Adrenal gland (tissue), 19 donors: Measurements from ENCODE around the gene SYNGR2. TPM values are rescaled to one million over a fixed set of nuclear protein-coding genes. Genes with fewer than 3 reads are reported as not detected.
A peak's percentile ranks its signal among the peaks of the same experiment; 100 is the strongest.

Experiments used
- DNase-seq, 7 donors: peaks; one replicate each; pipeline ENCODE4 v3.0.0-alpha.2; 2019 to 2020
- H3K27ac ChIP-seq, 5 donors: fragments of 200-600 bp; sonication (generic) in 4 of 5; 1 replicate in 3 of 5; 2 replicates in 2 of 5; pipeline versions ENCODE4 v1.5.1 to v1.8.0; 2016 to 2020; ENCODE audit warnings: mild to moderate bottlenecking in 1 of 5
- H3K27me3 ChIP-seq: fragments of 200-600 bp; 2 replicates; pipeline ENCODE4 v1.8.0; 2021
- H3K36me3 ChIP-seq, 2 donors: fragments of 200-600 bp; replicated peaks in 1 of 2; 1 replicate in 1 of 2; 2 replicates in 1 of 2; pipeline versions ENCODE4 v1.5.1 to v1.8.0; 2018 to 2022
- H3K4me1 ChIP-seq, 2 donors: fragments of 200-600 bp; replicated peaks in 1 of 2; 1 replicate in 1 of 2; 2 replicates in 1 of 2; pipeline versions ENCODE4 v1.5.1 to v1.8.0; 2018 to 2021
- H3K4me3 ChIP-seq, 4 donors: fragments of 200-600 bp; sonication (generic) in 3 of 4; one replicate each; pipeline ENCODE4 v1.5.1; 2016 to 2018
- H3K9me3 ChIP-seq, 3 donors: fragments of 200-600 bp; sonication (generic) in 1 of 3; replicated peaks in 1 of 3; 1 replicate in 2 of 3; 2 replicates in 1 of 3; pipeline versions ENCODE4 v1.5.1 to v1.8.0; 2016 to 2021
- POLR2A ChIP-seq, 2 donors: fragments of 450-650 bp; IDR thresholded peaks; one replicate each; pipeline ENCODE4 v1.6.1; 2017; ENCODE audit warnings: antibody characterized with exemption in 2 of 2, mild to moderate bottlenecking in 2 of 2, moderate library complexity in 1 of 2
- WGBS, 4 donors: extraction: QIAGEN DNeasy Blood & Tissue Kit in 2 of 4; methylation state at CpG; one replicate each; pipeline versions ENCODE4 v1.1.5 to v1.1.7; 2013 to 2017; 5-methylcytosine and 5-hydroxymethylcytosine counted together
- intact Hi-C, 2 donors: fragments of 100-400 bp; cut with DNase I; formaldehyde crosslinking; loops; one replicate each; pipeline versions ENCODE4 v1.14.1 to v1.15.0; 2022 to 2023
- long read RNA-seq, 10 donors: library from polyadenylated mRNA in 3 of 10; unstranded in 2 of 10; stranded (forward) in 1 of 10; transcript quantifications; one replicate each; pipeline ENCODE4 v2.0.0 and lab custom pipeline, GENCODE V29; 2021 to 2026
- polyA plus RNA-seq, 3 donors: library from polyadenylated mRNA; stranded (reverse); fragments of 200-250 nt in 2 of 3; fragments of 350-450 nt in 1 of 3; fragmentation: Illumina TruSeq in 1 of 3; extraction: RNeasy Lipid Tissue Mini Kit (QIAGEN cat#74804) in 1 of 3; gene quantifications; one replicate each; pipeline ENCODE4 v1.2.3, GENCODE V29; 2013 to 2014
- total RNA-seq, 9 donors: library from RNA; depleted of rRNA in 4 of 9; stranded (reverse); fragments of >200 nt in 4 of 9; fragments of 120-200 nt in 1 of 9; fragmentation: NEBNext Ultra II Directional in 1 of 9; extraction: Animal tissue kit (Norgen Biotek cat#: 25700) in 1 of 9; gene quantifications; one replicate each; pipeline versions ENCODE4 v1.1.0 to v1.2.4, GENCODE V29; 2013 to 2023
- TF ChIP-seq, protein P1 (sequence below), 6 experiments: fragments of 450-650 bp in 4 of 6; fragments of 200-600 bp in 2 of 6; sonication (generic) in 1 of 6; IDR thresholded peaks; 1 replicate in 5 of 6; 2 replicates in 1 of 6; pipeline versions ENCODE4 v1.5.1 to v1.8.0; 2016 to 2021; ENCODE audit warnings: antibody characterized with exemption in 6 of 6, mild to moderate bottlenecking in 2 of 6, moderate library complexity in 1 of 6
- donor health status: healthy with polysubstance abuse.
- donor health status: Bipolar disorder and iron deficiency.
- donor health status: DM: yes; HTN: yes; CAD: no.
- donor health status: DM: no; HTN: no; CAD: no.
- donor health status: DM: no; HTN: no; CAD: no.
- donor health status: DM: yes; HTN: yes; CAD: no.

The SYNGR2 gene, protein sequence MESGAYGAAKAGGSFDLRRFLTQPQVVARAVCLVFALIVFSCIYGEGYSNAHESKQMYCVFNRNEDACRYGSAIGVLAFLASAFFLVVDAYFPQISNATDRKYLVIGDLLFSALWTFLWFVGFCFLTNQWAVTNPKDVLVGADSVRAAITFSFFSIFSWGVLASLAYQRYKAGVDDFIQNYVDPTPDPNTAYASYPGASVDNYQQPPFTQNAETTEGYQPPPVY
- total RNA-seq, result 10 to 100 TPM; 34.4 to 98.1 (median 60.7) TPM
- polyA plus RNA-seq, result 10 to 100 TPM; 32.7 to 85.5 (median 38.9) TPM
- long read RNA-seq, donor 1, transcript SYNGR2-204 (3 exons, 2,125 nt), result minor isoform, 7 of 66 reads
- long read RNA-seq, donor 1, transcript SYNGR2-201 (4 exons, 2,325 nt), result major isoform, 41 of 66 reads
- long read RNA-seq, donor 1, transcript SYNGR2-209 (1 exons, 3,036 nt), result minor isoform, 16 of 66 reads
- long read RNA-seq, donor 1, partial matches to known transcripts, result 0 of 66 reads
- long read RNA-seq, donor 1, other reads (novel, unspliced or antisense), result 0 of 66 reads
- long read RNA-seq, donor 2, transcript SYNGR2-201 (4 exons, 2,325 nt), result major isoform, 43 of 75 reads
- long read RNA-seq, donor 2, transcript SYNGR2-204 (3 exons, 2,125 nt), result minor isoform, 6 of 75 reads
- long read RNA-seq, donor 2, transcript SYNGR2-209 (1 exons, 3,036 nt), result minor isoform, 26 of 75 reads
- long read RNA-seq, donor 2, partial matches to known transcripts, result 0 of 75 reads
- long read RNA-seq, donor 2, other reads (novel, unspliced or antisense), result 0 of 75 reads
- long read RNA-seq, donor 3, transcript SYNGR2-204 (3 exons, 2,125 nt), result minor isoform, 5 of 42 reads
- long read RNA-seq, donor 3, transcript SYNGR2-209 (1 exons, 3,036 nt), result minor isoform, 9 of 42 reads
- long read RNA-seq, donor 3, transcript SYNGR2-201 (4 exons, 2,325 nt), result major isoform, 25 of 42 reads
- long read RNA-seq, donor 3, partial matches to known transcripts, result 0 of 42 reads
- long read RNA-seq, donor 3, other reads (novel, unspliced or antisense), result 0 of 42 reads
- long read RNA-seq, donor 4, transcript SYNGR2-204 (3 exons, 2,125 nt), result minor isoform, 9 of 128 reads
- long read RNA-seq, donor 4, transcript SYNGR2-209 (1 exons, 3,036 nt), result minor isoform, 15 of 128 reads
- long read RNA-seq, donor 4, transcript SYNGR2-201 (4 exons, 2,325 nt), result major isoform, 102 of 128 reads
- long read RNA-seq, donor 4, partial matches to known transcripts, result 1 of 128 reads
- long read RNA-seq, donor 4, other reads (novel, unspliced or antisense), result 1 of 128 reads
- long read RNA-seq, donor 5, transcript SYNGR2-209 (1 exons, 3,036 nt), result minor isoform, 18 of 251 reads
- long read RNA-seq, donor 5, transcript SYNGR2-204 (3 exons, 2,125 nt), result minor isoform, 31 of 251 reads
- long read RNA-seq, donor 5, transcript SYNGR2-201 (4 exons, 2,325 nt), result major isoform, 186 of 251 reads
- long read RNA-seq, donor 5, partial matches to known transcripts, result 9 of 251 reads
- long read RNA-seq, donor 5, other reads (novel, unspliced or antisense), result 4 of 251 reads
- long read RNA-seq, donor 6, transcript SYNGR2-209 (1 exons, 3,036 nt), result minor isoform, 7 of 58 reads
- long read RNA-seq, donor 6, transcript SYNGR2-201 (4 exons, 2,325 nt), result major isoform, 40 of 58 reads
- long read RNA-seq, donor 6, transcript SYNGR2-204 (3 exons, 2,125 nt), result minor isoform, 7 of 58 reads
- long read RNA-seq, donor 6, partial matches to known transcripts, result 1 of 58 reads
- long read RNA-seq, donor 6, other reads (novel, unspliced or antisense), result 2 of 58 reads
- long read RNA-seq, donor 7, transcript SYNGR2-201 (4 exons, 2,325 nt), result major isoform, 14 of 25 reads
- long read RNA-seq, donor 7, transcript SYNGR2-209 (1 exons, 3,036 nt), result minor isoform, 6 of 25 reads
- long read RNA-seq, donor 7, partial matches to known transcripts, result 0 of 25 reads
- long read RNA-seq, donor 7, other reads (novel, unspliced or antisense), result 0 of 25 reads
- long read RNA-seq, donor 8, transcript SYNGR2-204 (3 exons, 2,125 nt), result minor isoform, 17 of 110 reads
- long read RNA-seq, donor 8, transcript SYNGR2-201 (4 exons, 2,325 nt), result major isoform, 69 of 110 reads
- long read RNA-seq, donor 8, transcript SYNGR2-209 (1 exons, 3,036 nt), result minor isoform, 14 of 110 reads
- long read RNA-seq, donor 8, partial matches to known transcripts, result 7 of 110 reads
- long read RNA-seq, donor 8, other reads (novel, unspliced or antisense), result 0 of 110 reads
- long read RNA-seq, donor 9, transcript SYNGR2-209 (1 exons, 3,036 nt), result minor isoform, 7 of 50 reads
- long read RNA-seq, donor 9, transcript SYNGR2-201 (4 exons, 2,325 nt), result major isoform, 36 of 50 reads
- long read RNA-seq, donor 9, partial matches to known transcripts, result 0 of 50 reads
- long read RNA-seq, donor 9, other reads (novel, unspliced or antisense), result 0 of 50 reads
- long read RNA-seq, donor 10, transcript SYNGR2-201 (4 exons, 2,325 nt), result major isoform, 22 of 32 reads
- long read RNA-seq, donor 10, transcript SYNGR2-209 (1 exons, 3,036 nt), result minor isoform, 5 of 32 reads
- long read RNA-seq, donor 10, transcript SYNGR2-204 (3 exons, 2,125 nt), result minor isoform, 5 of 32 reads
- long read RNA-seq, donor 10, partial matches to known transcripts, result 0 of 32 reads
- long read RNA-seq, donor 10, other reads (novel, unspliced or antisense), result 0 of 32 reads

DNA sequence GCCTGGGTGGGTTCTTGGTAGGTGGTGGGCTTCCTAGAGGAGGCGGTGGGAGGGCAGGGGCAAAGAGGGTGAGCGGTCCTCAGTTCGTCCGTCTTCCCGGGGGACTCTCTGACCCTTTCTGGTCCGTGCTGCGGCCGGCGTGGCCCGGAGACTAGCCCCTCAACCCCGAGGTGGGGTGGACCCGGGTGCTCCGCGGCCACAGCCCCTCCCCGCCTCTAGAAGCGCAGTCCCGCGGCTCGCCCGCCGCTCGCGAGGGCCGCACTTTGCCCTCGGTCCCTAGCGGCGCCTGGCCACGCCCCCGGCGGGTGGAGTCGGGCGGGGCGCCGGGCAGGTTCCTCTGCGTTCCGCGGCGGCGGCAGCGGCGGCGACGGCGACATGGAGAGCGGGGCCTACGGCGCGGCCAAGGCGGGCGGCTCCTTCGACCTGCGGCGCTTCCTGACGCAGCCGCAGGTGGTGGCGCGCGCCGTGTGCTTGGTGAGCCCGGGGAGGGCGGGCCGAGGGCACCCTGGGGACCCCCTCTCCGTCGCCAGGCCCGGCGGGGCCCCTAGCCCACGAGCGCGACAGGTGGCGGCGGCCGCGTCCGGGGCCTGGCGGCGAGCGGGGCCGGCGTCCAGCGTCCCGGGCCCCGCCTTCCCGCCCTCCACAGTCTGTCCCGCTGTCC, at the start of gene SYNGR2:
Gene SYNGR2 (plus strand): TSS at position 340 of the 661 bp plus-strand sequence. CDS start 36 bp downstream, at position 376.
- H3K4me3 ChIP-seq, result peak within 1 kb of the TSS; percentile 18 to 75 (median 55)
- peak; percentile 78 to 87 (median 85) for DNase-seq
- H3K27ac ChIP-seq, result peak within 1 kb of the TSS in 4 of 5 donors; percentile 51 to 83 (median 79)
- H3K9me3 ChIP-seq, result no peaks in the 10 kb centered on the region
- no peaks in the 10 kb centered on the region for H3K27me3 ChIP-seq
- TF ChIP-seq, protein P1, sequence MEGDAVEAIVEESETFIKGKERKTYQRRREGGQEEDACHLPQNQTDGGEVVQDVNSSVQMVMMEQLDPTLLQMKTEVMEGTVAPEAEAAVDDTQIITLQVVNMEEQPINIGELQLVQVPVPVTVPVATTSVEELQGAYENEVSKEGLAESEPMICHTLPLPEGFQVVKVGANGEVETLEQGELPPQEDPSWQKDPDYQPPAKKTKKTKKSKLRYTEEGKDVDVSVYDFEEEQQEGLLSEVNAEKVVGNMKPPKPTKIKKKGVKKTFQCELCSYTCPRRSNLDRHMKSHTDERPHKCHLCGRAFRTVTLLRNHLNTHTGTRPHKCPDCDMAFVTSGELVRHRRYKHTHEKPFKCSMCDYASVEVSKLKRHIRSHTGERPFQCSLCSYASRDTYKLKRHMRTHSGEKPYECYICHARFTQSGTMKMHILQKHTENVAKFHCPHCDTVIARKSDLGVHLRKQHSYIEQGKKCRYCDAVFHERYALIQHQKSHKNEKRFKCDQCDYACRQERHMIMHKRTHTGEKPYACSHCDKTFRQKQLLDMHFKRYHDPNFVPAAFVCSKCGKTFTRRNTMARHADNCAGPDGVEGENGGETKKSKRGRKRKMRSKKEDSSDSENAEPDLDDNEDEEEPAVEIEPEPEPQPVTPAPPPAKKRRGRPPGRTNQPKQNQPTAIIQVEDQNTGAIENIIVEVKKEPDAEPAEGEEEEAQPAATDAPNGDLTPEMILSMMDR (IDR thresholded peaks at IDR 0.05), result no peak
- peak; percentile 78 to 83 for TF ChIP-seq POLR2A (IDR thresholded peaks at IDR 0.05)
- 0 to 10% (median 0%) methylated on average over 2 to 82 of the region's 84 CpGs for WGBS, 4 donors
- peaks cover 0 to 7% of the 10 kb centered on the region in 2 donors for H3K36me3 ChIP-seq
- intact Hi-C loops, result no loop called here
- peaks cover 18 to 31% of the 10 kb centered on the region in 2 donors for H3K4me1 ChIP-seq

DNA sequence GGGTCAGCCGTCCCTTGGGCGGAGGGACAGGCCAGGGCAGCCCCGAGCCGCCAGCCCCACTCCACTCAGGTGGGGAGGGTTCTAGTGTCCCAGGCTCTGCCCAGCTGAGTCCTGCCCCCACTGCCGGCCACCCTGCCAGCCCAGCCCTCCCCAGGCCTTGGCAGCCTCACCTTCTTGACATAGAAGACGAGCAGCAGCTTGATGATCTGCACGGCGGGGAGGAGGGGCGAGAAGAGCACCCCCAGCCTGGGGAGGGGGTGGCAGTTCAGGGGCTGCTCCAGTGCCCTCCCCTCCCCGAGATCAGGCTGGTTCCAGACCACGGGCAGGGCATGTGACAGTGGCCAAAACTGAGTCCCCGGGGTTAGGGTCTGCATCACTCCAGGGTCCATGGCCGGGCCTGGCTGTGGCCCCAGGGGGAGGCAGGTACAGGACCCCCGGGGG, 49.6 kb upstream of the SYNGR2 start:
- TF ChIP-seq POLR2A (IDR thresholded peaks at IDR 0.05), result no peak
- intact Hi-C loops, result no loop called here
- Histone ChIP-seq H3K4me1 (no peaks in the 10 kb centered on the region), H3K27ac (no peak overlapping the region), H3K4me3 (no peak overlapping the region), H3K36me3 (no peaks in the 10 kb centered on the region), H3K27me3 (peaks cover 2% of the 10 kb centered on the region), H3K9me3 (no peaks in the 10 kb centered on the region)
- DNase-seq, result no peak
- WGBS, 4 donors, result 54 to 86% (median 79%) methylated on average over 3 to 14 of the region's 14 CpGs; no CpG with 5 or more reads in 1 of the 4 donors

DNA sequence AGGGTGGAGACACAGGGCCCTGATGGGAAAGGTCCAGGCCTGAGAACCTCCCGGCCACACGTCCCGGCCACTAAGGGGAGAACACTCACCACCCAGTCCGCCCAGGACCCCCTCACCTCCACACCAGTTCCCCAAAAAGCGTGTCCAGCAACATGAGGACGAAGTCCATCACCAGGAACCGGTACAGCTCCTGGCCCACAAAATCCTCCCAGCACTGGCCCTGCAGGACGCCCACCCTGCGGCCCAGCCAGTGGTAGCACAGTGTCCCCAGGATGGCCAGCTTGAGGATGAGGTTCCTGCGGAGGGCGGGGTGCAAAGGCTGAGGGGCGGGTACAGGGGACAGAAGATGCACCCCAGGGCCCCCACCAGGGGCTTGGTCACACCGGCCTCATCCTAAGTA, 47.8 kb upstream of the SYNGR2 start:
- 95 to 99% (median 97%) methylated on average over 9 to 13 of the region's 13 CpGs for WGBS, 4 donors
- Histone ChIP-seq H3K27ac (no peak overlapping the region), H3K4me3 (no peak overlapping the region), H3K27me3 (no peaks in the 10 kb centered on the region), H3K4me1 (peaks cover 0 to 8% of the 10 kb centered on the region in 2 donors), H3K36me3 (no peaks in the 10 kb centered on the region), H3K9me3 (no peaks in the 10 kb centered on the region)
- TF ChIP-seq POLR2A (IDR thresholded peaks at IDR 0.05), result no peak
- TF ChIP-seq, protein P1 (IDR thresholded peaks at IDR 0.05), result no peak
- intact Hi-C loops, result no loop called here
- no peak for DNase-seq
